ENCODE results near the gene BACH2. TPM values are rescaled to one million over a fixed set of nuclear protein-coding genes. Genes with fewer than 3 reads are reported as not detected.

BACH2 gene
- polyA plus RNA-seq, 1 experiment = 0.10 TPM

DNA sequence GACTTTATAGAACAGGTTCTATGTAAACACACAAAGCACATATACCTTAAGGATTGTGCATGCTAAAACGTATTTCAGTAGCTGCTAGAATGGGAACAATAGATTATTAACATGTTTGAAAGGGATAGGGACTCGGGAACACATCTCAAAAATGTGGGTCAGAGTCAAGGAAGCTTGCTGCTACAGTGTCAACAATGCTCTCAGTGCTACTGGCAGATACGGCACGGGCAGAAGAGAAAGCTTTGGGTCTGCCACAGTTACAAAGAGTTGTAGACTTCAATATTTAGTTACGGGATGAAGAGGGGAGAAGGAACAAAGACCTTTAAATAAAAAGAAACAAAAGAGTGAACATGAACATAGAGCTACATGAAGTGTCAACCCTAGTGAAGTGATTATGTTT is 170.5 kb downstream of the BACH2 start:
- TF ChIP-seq, protein P1, sequence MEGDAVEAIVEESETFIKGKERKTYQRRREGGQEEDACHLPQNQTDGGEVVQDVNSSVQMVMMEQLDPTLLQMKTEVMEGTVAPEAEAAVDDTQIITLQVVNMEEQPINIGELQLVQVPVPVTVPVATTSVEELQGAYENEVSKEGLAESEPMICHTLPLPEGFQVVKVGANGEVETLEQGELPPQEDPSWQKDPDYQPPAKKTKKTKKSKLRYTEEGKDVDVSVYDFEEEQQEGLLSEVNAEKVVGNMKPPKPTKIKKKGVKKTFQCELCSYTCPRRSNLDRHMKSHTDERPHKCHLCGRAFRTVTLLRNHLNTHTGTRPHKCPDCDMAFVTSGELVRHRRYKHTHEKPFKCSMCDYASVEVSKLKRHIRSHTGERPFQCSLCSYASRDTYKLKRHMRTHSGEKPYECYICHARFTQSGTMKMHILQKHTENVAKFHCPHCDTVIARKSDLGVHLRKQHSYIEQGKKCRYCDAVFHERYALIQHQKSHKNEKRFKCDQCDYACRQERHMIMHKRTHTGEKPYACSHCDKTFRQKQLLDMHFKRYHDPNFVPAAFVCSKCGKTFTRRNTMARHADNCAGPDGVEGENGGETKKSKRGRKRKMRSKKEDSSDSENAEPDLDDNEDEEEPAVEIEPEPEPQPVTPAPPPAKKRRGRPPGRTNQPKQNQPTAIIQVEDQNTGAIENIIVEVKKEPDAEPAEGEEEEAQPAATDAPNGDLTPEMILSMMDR (IDR thresholded peaks at IDR 0.05; ENCODE audit: insufficient read depth, low read depth, low read length) = no peak
- DNase-seq (ENCODE audit: low read depth) = no peak
- Histone ChIP-seq H3K27me3 (ENCODE audit: control insufficient read depth, insufficient read depth, low read length) (peaks cover 7% of the 10 kb centered on the region), H3K4me3 (ENCODE audit: low read depth, low read length) (no peak overlapping the region), H3K36me3 (ENCODE audit: control insufficient read depth, insufficient read depth, low read length) (no peaks in the 10 kb centered on the region)
- ChIA-PET CTCF (interaction anchor here (1.3 kb wide), 1 partner anchor 9 kb away, joined by 3 read pairs; no protein-coding TSS in a partner anchor), POLR2A (no interaction called here)

DNA sequence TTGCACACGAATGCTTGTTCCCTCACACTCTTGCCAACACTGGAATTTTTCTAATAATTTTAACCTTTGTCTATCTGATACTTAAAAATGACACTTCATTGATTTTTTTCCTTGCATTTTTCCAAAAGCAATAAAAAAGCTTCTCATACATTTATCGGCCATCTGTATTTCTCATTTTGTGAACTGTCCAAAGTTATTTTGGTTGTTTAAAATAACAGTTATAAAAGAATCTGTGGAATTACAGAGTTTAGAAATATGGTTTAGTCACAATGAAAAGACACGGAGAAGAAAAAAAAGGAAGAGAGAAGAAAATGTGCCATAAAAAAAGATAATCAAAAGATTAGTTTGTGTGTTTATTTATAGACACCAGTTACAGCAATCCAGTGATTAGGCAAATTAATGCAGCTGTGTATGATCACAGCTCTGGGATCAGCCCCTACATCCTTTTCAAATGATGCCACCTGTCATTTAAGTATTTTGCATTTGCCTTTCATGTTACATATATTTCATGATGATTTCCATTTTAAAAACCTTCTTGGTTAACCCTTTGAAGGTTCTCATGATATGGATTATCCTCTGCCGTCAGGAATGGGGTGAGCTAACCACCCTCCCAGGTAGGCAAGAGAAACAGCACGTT is 171.7 kb downstream of the BACH2 start:
- Histone ChIP-seq H3K4me3 (ENCODE audit: low read depth, low read length) (no peak overlapping the region), H3K27me3 (ENCODE audit: control insufficient read depth, insufficient read depth, low read length) (peaks cover 4% of the 10 kb centered on the region), H3K36me3 (ENCODE audit: control insufficient read depth, insufficient read depth, low read length) (no peaks in the 10 kb centered on the region)
- TF ChIP-seq, protein P1 (IDR thresholded peaks at IDR 0.05; ENCODE audit: insufficient read depth, low read depth, low read length) = no peak
- ChIA-PET CTCF (no interaction called here), POLR2A (interaction anchor here (0.6 kb wide), 1 partner anchor 185 kb away, joined by 3 read pairs; no protein-coding TSS in a partner anchor)
- no peak for DNase-seq (ENCODE audit: low read depth)

DNA sequence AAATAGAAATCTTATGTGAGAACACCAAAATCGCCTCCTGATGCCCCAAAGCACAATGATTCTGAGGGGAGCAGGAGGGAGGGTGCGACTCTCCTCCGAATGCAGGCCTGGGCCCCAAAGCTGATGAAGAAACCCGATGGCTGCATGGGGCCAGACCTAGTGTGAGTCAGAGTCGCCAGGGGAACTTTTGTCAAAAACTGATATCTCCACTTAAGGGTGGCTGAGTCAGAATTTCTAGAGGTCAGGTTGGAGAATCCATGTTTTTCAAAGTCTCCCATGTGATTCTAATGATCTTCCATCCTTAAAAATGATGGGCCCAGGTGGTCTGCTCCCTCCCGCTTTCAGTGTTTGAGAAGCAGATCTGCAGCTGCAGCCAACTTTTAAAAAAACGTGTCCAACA is 172.8 kb downstream of the BACH2 start:
- no peaks in the 10 kb centered on the region for H3K36me3 ChIP-seq (ENCODE audit: control insufficient read depth, insufficient read depth, low read length)
- POLR2A ChIA-PET = no interaction called here
- H3K4me3 ChIP-seq (ENCODE audit: low read depth, low read length) = no peak overlapping the region
- CTCF ChIA-PET = no interaction called here
- DNase-seq (ENCODE audit: low read depth) = no peak
- H3K27me3 ChIP-seq (ENCODE audit: control insufficient read depth, insufficient read depth, low read length) = peaks cover 4% of the 10 kb centered on the region
- TF ChIP-seq, protein P1 (IDR thresholded peaks at IDR 0.05; ENCODE audit: insufficient read depth, low read depth, low read length) = no peak

DNA sequence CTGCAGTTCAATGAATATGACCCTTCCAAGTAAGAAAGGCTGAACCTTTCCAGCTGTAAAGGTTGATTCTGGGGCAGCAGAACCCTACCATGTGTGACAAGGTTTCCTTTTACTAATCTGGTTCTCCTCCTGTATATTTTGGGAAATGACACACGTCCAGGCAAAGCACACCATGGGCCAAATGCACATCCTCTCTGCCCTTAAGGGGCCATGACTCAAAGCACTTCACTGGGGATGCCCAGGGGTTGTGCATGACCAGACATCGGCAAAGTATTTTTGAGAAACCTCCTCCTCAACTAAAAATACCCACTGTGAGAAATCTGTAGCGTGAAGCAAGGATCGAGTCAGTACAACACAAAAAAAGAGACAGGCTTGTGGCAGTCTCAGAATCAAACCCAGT is 174.7 kb downstream of the BACH2 start:
- no peak for DNase-seq (ENCODE audit: low read depth)

DNA sequence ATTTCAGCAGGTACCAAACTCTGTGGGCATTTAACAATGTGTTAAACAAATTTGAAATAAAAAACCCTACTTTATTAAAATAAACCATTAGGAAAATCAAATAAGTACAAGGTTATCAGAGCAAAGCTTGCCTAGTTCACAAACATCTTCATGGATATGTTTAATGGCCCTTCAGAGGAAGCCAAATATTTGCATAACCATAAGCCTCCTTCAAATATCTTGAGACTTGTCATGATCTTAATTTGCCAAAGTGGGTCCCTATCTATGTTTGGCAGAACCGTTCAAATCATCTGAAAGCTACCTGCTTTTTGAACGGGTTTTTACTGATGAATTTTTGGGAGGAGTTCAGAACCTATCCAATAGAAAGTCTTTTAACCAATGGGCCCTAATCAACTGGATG is 176.3 kb downstream of the BACH2 start:
- no peak for DNase-seq (ENCODE audit: low read depth)
- no peaks in the 10 kb centered on the region for H3K36me3 ChIP-seq (ENCODE audit: control insufficient read depth, insufficient read depth, low read length)
- H3K27me3 ChIP-seq (ENCODE audit: control insufficient read depth, insufficient read depth, low read length) = 0 out of 2 replicates have a peak, but pooled peaks cover 4% of the 10 kb centered on the region
- TF ChIP-seq, protein P1 (IDR thresholded peaks at IDR 0.05; ENCODE audit: insufficient read depth, low read depth, low read length) = no peak
- no peak overlapping the region for H3K4me3 ChIP-seq (ENCODE audit: low read depth, low read length)
- POLR2A ChIA-PET = no interaction called here
- CTCF ChIA-PET = interaction anchor here (1.8 to 1.9 kb wide), 2 partner anchors 15 to 180 kb away, joined by 4 to 6 read pairs; no protein-coding TSS in a partner anchor

More for the DNA sequence above, 174.7 kb downstream of the BACH2 start:
- POLR2A ChIA-PET = no interaction called here
- Histone ChIP-seq H3K4me3 (ENCODE audit: low read depth, low read length) (no peak overlapping the region), H3K36me3 (ENCODE audit: control insufficient read depth, insufficient read depth, low read length) (no peaks in the 10 kb centered on the region), H3K27me3 (ENCODE audit: control insufficient read depth, insufficient read depth, low read length) (peaks cover 3% of the 10 kb centered on the region)
- CTCF ChIA-PET = no interaction called here
- TF ChIP-seq, protein P1 (IDR thresholded peaks at IDR 0.05; ENCODE audit: insufficient read depth, low read depth, low read length) = no peak

Measured in BJ (cell line).